H1 (cell line): ENCODE measurements around the gene TMEM79. TPM values are rescaled to one million over a fixed set of nuclear protein-coding genes. Genes with fewer than 3 reads are reported as not detected.

Experiments
- CBX5 ChIP-seq: fragments of 300-800, 300-1000 bp; sonication (generic); IDR thresholded peaks from 2 replicates; pipeline ENCODE4 v1.7.1; 2016; ENCODE audit warnings: antibody characterized with exemption, low read length, low read depth
- HDAC2 ChIP-seq, 2 experiments: fragments of 300-600 bp in 1 of 2; sonication (generic) in 1 of 2; IDR thresholded peaks; 2 replicates each; pipeline ENCODE4 v1.6.1; 2011 to 2012; ENCODE audit warnings: low read depth in 2 of 2, low read length in 2 of 2, mild to moderate bottlenecking in 2 of 2, moderate library complexity in 2 of 2, borderline replicate concordance in 1 of 2, inconsistent platforms in 1 of 2
- HDAC6 ChIP-seq: IDR thresholded peaks from one replicate; pipeline ENCODE4 v1.7.1; 2012; ENCODE audit warnings: low read depth, mild to moderate bottlenecking, inconsistent platforms, low read length, moderate library complexity
- JUN ChIP-seq: IDR thresholded peaks from 2 replicates; pipeline ENCODE4 v1.6.1; 2011; ENCODE audit warnings: low read depth, mild to moderate bottlenecking, improper control_type of control experiment, low read length
- JUND ChIP-seq: IDR thresholded peaks from 2 replicates; pipeline ENCODE4 v1.6.1; 2011; ENCODE audit warnings: mild to moderate bottlenecking, improper control_type of control experiment, low read length
- KDM5A ChIP-seq: fragments of 200-600 bp; IDR thresholded peaks from 2 replicates; pipeline ENCODE4 v1.7.1; 2012; ENCODE audit warnings: mild to moderate bottlenecking, low read length, inconsistent platforms, mixed read lengths
- MAFK ChIP-seq: IDR thresholded peaks from 2 replicates; pipeline ENCODE4 v1.6.1; 2012; ENCODE audit warnings: low read depth, mild to moderate bottlenecking, improper control_type of control experiment, low read length
- POLR2A ChIP-seq, 2 experiments: IDR thresholded peaks; 1 replicate in 1 of 2; 2 replicates in 1 of 2; pipeline ENCODE4 v1.6.1; 2011; ENCODE audit warnings: low read depth in 2 of 2, low read length in 2 of 2, mild to moderate bottlenecking in 2 of 2; ENCODE audit errors: control extremely low read depth in 1 of 2
- POU5F1 ChIP-seq: IDR thresholded peaks from 2 replicates; pipeline ENCODE4 v1.6.1; 2011; ENCODE audit warnings: low read depth, mild to moderate bottlenecking, low read length, moderate library complexity
- RAD21 ChIP-seq, 2 experiments: IDR thresholded peaks in 1 of 2; conservative IDR thresholded peaks in 1 of 2; 2 replicates each; pipeline ENCODE4 v1.6.1; 2011; ENCODE audit warnings: low read depth in 2 of 2, low read length in 2 of 2, improper control_type of control experiment in 1 of 2, inconsistent platforms in 1 of 2, mild to moderate bottlenecking in 1 of 2, moderate library complexity in 1 of 2
- RXRA ChIP-seq: IDR thresholded peaks from 2 replicates; pipeline ENCODE4 v1.6.1; 2011; ENCODE audit warnings: low read depth, mild to moderate bottlenecking, low read length, moderate library complexity; ENCODE audit not compliant: insufficient read depth
- SIRT6 ChIP-seq: IDR thresholded peaks from one replicate; pipeline ENCODE4 v1.7.1; 2012; ENCODE audit warnings: low read length, inconsistent platforms
- TBP ChIP-seq: IDR thresholded peaks from 2 replicates; pipeline ENCODE4 v1.6.1; 2011; ENCODE audit warnings: low read depth, low read length, improper control_type of control experiment
- polyA plus RNA-seq, 7 experiments: library from polyadenylated mRNA; depleted of rRNA in 3 of 7; stranded (reverse) in 5 of 7; unstranded in 2 of 7; fragments of >200 nt in 5 of 7; fragments of 200-250 nt in 2 of 7; gene quantifications; 1 replicate in 5 of 7; 2 replicates in 1 of 7; 4 replicates in 1 of 7; pipeline versions ENCODE4 v1.2.1 to v1.2.3, GENCODE V29; 2011 to 2013; ENCODE audit warnings: missing spikeins in 2 of 7, mixed read lengths in 2 of 7
- total RNA-seq: library from RNA; stranded (reverse); fragmentation: NEBNext Ultra II Directional; extraction: Animal tissue kit (Norgen Biotek cat#: 25700); gene quantifications from 2 replicates; pipeline ENCODE4 v1.2.1, GENCODE V29; 2021

Gene TMEM79
- total and polyA plus RNA-seq, 2 of the 8 experiments (the other 6 are each of a cell fraction or from before 2014, with no cell fraction given): 2.1 to 2.3 TPM

- TF ChIP-seq HDAC6: no peak
- TF ChIP-seq RXRA: no peak
- TF ChIP-seq CBX5: no peak
- TF ChIP-seq POU5F1: no peak
- TF ChIP-seq RAD21 (IDR thresholded peaks at IDR 0.05 in 1 of 2, conservative IDR thresholded peaks at IDR 0.05 in 1 of 2; ENCODE audit: low read depth in 2 of 2, low read length in 2 of 2): no peak
- no peak for TF ChIP-seq TBP
- TF ChIP-seq HDAC2 (IDR thresholded peaks at IDR 0.05; ENCODE audit: borderline replicate concordance in 1 of 2, low read depth in 2 of 2, low read length in 2 of 2): no peak
- TF ChIP-seq KDM5A: no peak
- TF ChIP-seq MAFK: no peak
- TF ChIP-seq SIRT6: no peak
- no peak for TF ChIP-seq POLR2A (IDR thresholded peaks at IDR 0.05; ENCODE audit: control extremely low read depth in 1 of 2, low read depth in 2 of 2, low read length in 2 of 2)
- no peak for TF ChIP-seq JUND
- TF ChIP-seq JUN: no peak
Observed at GRCh38 chr1:156262461-156263287, 21.5 kb upstream of the TMEM79 start (continued).
